SH-SY5Y (cell line): ENCODE results near the gene CDK5.

Experiments
- GATA2 ChIP-seq: IDR thresholded peaks from 2 replicates; pipeline ENCODE4 v1.6.1; 2011; ENCODE audit warnings: mild to moderate bottlenecking, low read depth, low read length
- GATA3 ChIP-seq: IDR thresholded peaks from 2 replicates; pipeline ENCODE4 v1.6.1; 2011; ENCODE audit warnings: low read depth, mild to moderate bottlenecking, low read length, moderate library complexity

GRCh38 chr7:151075978-151076426 is 18.3 kb upstream of the CDK5 start:
- TF ChIP-seq GATA3 (no peak), GATA2 (no peak)
